Measurements from ENCODE around the gene KLHDC3. TPM values are rescaled to one million over a fixed set of nuclear protein-coding genes. Genes with fewer than 3 reads are reported as not detected.

KLHDC3 gene
- total and polyA plus RNA-seq, 2 of the 13 experiments (the other 11 are each of a cell fraction or from before 2014, with no cell fraction given): 78.3 to 91.5 TPM

DNA sequence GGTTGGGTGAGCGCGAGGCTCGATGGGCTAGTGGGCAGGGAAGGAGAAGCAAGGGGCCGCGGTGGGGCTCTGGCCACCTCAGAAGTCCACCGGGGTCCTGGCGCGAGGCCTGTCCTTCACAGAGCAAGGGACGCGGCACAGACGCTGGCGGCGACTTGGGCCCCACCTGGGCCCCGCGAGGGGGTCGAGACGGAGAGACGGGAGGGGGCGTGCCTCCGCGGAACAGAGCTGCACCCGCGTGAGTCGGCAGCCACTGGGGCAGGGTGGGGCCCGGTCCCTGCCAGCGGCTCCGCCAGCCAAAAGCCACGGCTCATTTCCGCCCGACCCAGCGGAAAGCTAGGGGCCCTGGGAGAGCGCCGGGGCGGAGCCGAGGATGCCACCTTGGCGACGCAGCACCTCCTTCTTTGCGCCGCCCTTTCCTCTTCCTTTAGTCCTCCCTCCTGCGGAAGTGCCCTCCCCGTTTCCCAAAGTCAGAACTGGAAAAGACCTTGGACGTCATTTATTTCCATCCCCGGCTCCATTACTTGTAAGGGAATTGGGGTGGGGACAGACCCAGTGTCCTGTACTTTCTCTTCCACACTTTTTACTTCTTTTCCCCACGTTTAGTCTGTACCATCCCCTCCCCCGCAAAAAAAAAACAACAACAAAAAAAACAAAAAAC lies 39.6 kb downstream of the KLHDC3 start, which contains the start of gene CUL7 (continued):
- TF ChIP-seq ZNF749 (CRISPR knock-in tag; IDR thresholded peaks at IDR 0.05; ENCODE audit: borderline replicate concordance) (peak; percentile 94; the same call in 1 of the 2 replicates), EEA1 (CRISPR knock-in tag; IDR thresholded peaks at IDR 0.05; ENCODE audit: borderline replicate concordance) (0 out of 2 replicates have a peak, but pooled peaks have one; percentile 38), ATF7 (IDR thresholded peaks at IDR 0.05) (no peak), ATF7 (CRISPR knock-in tag; IDR thresholded peaks at IDR 0.05) (peak; percentile 86; the same call in 1 of the 2 replicates), THAP9 (CRISPR knock-in tag; IDR thresholded peaks at IDR 0.05; ENCODE audit: borderline replicate concordance) (peak; percentile 89; the same call in 1 of the 2 replicates), GPN1 (CRISPR knock-in tag; IDR thresholded peaks at IDR 0.05; ENCODE audit: borderline replicate concordance) (no peak), CAMTA2 (CRISPR knock-in tag; IDR thresholded peaks at IDR 0.05; ENCODE audit: borderline replicate concordance) (0 out of 2 replicates have a peak, but pooled peaks have one; percentile 67), ZNF598 (CRISPR knock-in tag; IDR thresholded peaks at IDR 0.05; ENCODE audit: borderline replicate concordance) (peak; percentile 23; the same call in 1 of the 2 replicates), PITX1 (CRISPR knock-in tag; IDR thresholded peaks at IDR 0.05) (peak; percentile 39; the same call in 1 of the 2 replicates), ZNF329 (CRISPR knock-in tag; IDR thresholded peaks at IDR 0.05; ENCODE audit: low read depth) (peak; percentile 55; the same call in 1 of the 2 replicates), ZNF713 (CRISPR knock-in tag; IDR thresholded peaks at IDR 0.05) (no peak; the same call in 1 of the 2 replicates), HNRNPK (IDR thresholded peaks at IDR 0.05; ENCODE audit: low read depth, low read length, poor library complexity, severe bottlenecking) (peak; percentile 92), ZNF644 (CRISPR knock-in tag; IDR thresholded peaks at IDR 0.05; ENCODE audit: low read depth) (0 out of 2 replicates have a peak, but pooled peaks have one; percentile 19), ZBTB3 (CRISPR knock-in tag; IDR thresholded peaks at IDR 0.05; ENCODE audit: borderline replicate concordance, low read depth) (peak; percentile 59; the same call in 1 of the 2 replicates), NCOA5 (CRISPR knock-in tag; IDR thresholded peaks at IDR 0.05) (no peak), TBL1XR1 (IDR thresholded peaks at IDR 0.05; ENCODE audit: borderline replicate concordance, low read length, partially characterized antibody) (no peak), ZNF263 (CRISPR knock-in tag; IDR thresholded peaks at IDR 0.05) (peak; percentile 85), ZFP82 (CRISPR knock-in tag; IDR thresholded peaks at IDR 0.05; ENCODE audit: borderline replicate concordance) (peak; percentile 97; the same call in 1 of the 2 replicates), ETV5 (CRISPR knock-in tag; IDR thresholded peaks at IDR 0.05; ENCODE audit: borderline replicate concordance) (peak; percentile 94)
- TF ChIP-seq, protein P1, sequence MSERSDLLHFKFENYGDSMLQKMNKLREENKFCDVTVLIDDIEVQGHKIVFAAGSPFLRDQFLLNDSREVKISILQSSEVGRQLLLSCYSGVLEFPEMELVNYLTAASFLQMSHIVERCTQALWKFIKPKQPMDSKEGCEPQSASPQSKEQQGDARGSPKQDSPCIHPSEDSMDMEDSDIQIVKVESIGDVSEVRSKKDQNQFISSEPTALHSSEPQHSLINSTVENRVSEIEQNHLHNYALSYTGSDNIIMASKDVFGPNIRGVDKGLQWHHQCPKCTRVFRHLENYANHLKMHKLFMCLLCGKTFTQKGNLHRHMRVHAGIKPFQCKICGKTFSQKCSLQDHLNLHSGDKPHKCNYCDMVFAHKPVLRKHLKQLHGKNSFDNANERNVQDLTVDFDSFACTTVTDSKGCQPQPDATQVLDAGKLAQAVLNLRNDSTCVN (CRISPR knock-in tag; IDR thresholded peaks at IDR 0.05; ENCODE audit: borderline replicate concordance): peak; percentile 90
- TF ChIP-seq, protein P2, sequence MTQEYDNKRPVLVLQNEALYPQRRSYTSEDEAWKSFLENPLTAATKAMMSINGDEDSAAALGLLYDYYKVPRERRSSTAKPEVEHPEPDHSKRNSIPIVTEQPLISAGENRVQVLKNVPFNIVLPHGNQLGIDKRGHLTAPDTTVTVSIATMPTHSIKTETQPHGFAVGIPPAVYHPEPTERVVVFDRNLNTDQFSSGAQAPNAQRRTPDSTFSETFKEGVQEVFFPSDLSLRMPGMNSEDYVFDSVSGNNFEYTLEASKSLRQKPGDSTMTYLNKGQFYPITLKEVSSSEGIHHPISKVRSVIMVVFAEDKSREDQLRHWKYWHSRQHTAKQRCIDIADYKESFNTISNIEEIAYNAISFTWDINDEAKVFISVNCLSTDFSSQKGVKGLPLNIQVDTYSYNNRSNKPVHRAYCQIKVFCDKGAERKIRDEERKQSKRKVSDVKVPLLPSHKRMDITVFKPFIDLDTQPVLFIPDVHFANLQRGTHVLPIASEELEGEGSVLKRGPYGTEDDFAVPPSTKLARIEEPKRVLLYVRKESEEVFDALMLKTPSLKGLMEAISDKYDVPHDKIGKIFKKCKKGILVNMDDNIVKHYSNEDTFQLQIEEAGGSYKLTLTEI (CRISPR knock-in tag; conservative IDR thresholded peaks at IDR 0.05): no peak
